Small intestine (tissue), 7 donors: Measurements from ENCODE around the gene CCNF. TPM values are rescaled to one million over a fixed set of nuclear protein-coding genes. Genes with fewer than 3 reads are reported as not detected.

ENCODE experiments used
- DNase-seq, 2 donors: peaks; one replicate each; pipeline versions ENCODE4 v3.0.0 to v3.0.0-alpha.2; 2013
- FAIRE-seq: peaks from 2 replicates; lab custom pipeline; 2012; peaks lifted over from hg19 to GRCh38; lab: Jason Lieb, UNC
- H3K27ac ChIP-seq, 3 donors: one replicate each; pipeline ENCODE4 v1.5.1; 2013; ENCODE audit warnings: low read length in 2 of 3, mild to moderate bottlenecking in 2 of 3, control low read depth in 1 of 3, inconsistent platforms in 1 of 3, low read depth in 1 of 3, moderate library complexity in 1 of 3
- H3K27me3 ChIP-seq, 3 donors: one replicate each; pipeline ENCODE4 v1.6.1; 2013; ENCODE audit warnings: low read length in 3 of 3, inconsistent platforms in 1 of 3; ENCODE audit not compliant: control insufficient read depth in 3 of 3, insufficient read depth in 3 of 3
- H3K36me3 ChIP-seq, 3 donors: one replicate each; pipeline ENCODE4 v1.6.1; 2013; ENCODE audit warnings: low read length in 3 of 3, inconsistent platforms in 1 of 3, low read depth in 1 of 3, mild to moderate bottlenecking in 1 of 3, moderate library complexity in 1 of 3; ENCODE audit not compliant: control insufficient read depth in 3 of 3, insufficient read depth in 2 of 3
- H3K4me1 ChIP-seq, 3 donors: one replicate each; pipeline ENCODE4 v1.6.1; 2013; ENCODE audit warnings: low read length in 2 of 3, inconsistent platforms in 1 of 3, low read depth in 1 of 3, mild to moderate bottlenecking in 1 of 3, moderate library complexity in 1 of 3; ENCODE audit not compliant: control insufficient read depth in 3 of 3, insufficient read depth in 2 of 3
- H3K4me3 ChIP-seq, 3 donors: one replicate each; pipeline ENCODE4 v1.5.1; 2013; ENCODE audit warnings: low read length in 3 of 3, control low read depth in 1 of 3, inconsistent platforms in 1 of 3, low read depth in 1 of 3, mild to moderate bottlenecking in 1 of 3, moderate library complexity in 1 of 3
- H3K9me3 ChIP-seq, 2 donors: one replicate each; pipeline ENCODE4 v1.6.1; 2013; ENCODE audit warnings: low read depth in 1 of 2, low read length in 1 of 2; ENCODE audit not compliant: control insufficient read depth in 2 of 2, insufficient read depth in 1 of 2
- WGBS, 3 donors: extraction: QIAGEN DNeasy Blood & Tissue Kit; methylation state at CpG; one replicate each; pipeline ENCODE4 v1.1.7; 2013; 5-methylcytosine and 5-hydroxymethylcytosine counted together
- polyA plus RNA-seq, 4 donors: library from polyadenylated mRNA; stranded (reverse) in 3 of 4; unstranded in 1 of 4; fragments of 200-250 nt in 3 of 4; fragments of 120-200 nt in 1 of 4; gene quantifications; one replicate each; pipeline versions ENCODE4 v1.2.1 to v1.2.3, GENCODE V29; 2013
- donor health status: healthy with polysubstance abuse.
- donor health status: control.
- donor health status: control.
- donor health status: Bipolar disorder and iron deficiency.
- donor health status: healthy.

The CCNF gene
- polyA plus RNA-seq, 4 donors: 0.89 to 12.4 (median 3.8) TPM

DNA sequence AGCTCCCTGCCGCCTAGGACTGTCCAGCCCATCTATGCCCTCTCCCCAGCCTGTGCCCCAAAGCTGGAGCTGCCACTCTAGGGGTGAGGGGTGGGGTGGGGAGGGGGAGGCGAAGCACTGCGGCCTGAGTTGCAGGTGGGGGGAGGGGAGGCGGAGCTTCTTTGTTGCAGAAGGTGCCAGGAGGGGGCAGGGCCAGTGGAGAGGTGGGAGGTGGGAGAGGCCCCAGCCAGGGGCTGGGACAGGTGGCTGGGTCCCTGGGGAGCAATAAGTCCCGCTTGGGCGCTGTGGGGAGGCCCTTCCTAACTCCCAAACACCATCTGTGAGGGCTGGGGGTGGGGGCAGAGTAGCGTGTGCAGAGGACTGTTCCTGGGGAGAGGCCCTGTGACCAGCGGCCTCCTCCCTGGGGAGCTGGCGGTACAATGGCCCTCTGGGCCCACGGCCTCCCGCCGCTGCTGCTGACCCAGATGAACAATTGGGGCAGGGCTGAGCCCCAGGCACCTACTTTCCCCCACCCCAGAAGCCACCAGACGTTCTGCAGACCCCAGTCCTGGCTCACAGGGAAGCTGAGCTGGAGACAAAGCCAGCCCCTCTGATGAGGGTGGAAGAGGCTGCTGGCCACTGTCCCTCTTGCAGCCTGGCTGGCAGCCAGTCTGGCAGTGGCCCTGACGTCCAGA, 39.6 kb downstream of the CCNF start:
- Histone ChIP-seq H3K9me3 (no peaks in the 10 kb centered on the region), H3K4me1 (peaks cover 0 to 27% (median 2%) of the 10 kb centered on the region in 3 donors), H3K4me3 (peak overlapping the region in 1 of 3 donors; percentile 38), H3K27me3 (peaks cover 16 to 52% (median 20%) of the 10 kb centered on the region in 3 donors), H3K27ac (peak overlapping the region in 1 of 3 donors; percentile 53), H3K36me3 (peaks cover 0 to 6% (median 0%) of the 10 kb centered on the region in 3 donors)
- DNase-seq (no peak), FAIRE-seq (no peak)
- 8 to 15% (median 11%) methylated on average over 11 to 14 of the region's 14 CpGs for WGBS, 3 donors

- Histone ChIP-seq H3K27ac (peak overlapping the region in 1 of 3 donors; percentile 13), H3K9me3 (no peaks in the 10 kb centered on the region), H3K27me3 (peaks cover 16 to 52% (median 20%) of the 10 kb centered on the region in 3 donors), H3K4me1 (peaks cover 0 to 30% (median 2%) of the 10 kb centered on the region in 3 donors), H3K4me3 (no peak overlapping the region), H3K36me3 (peaks cover 0 to 3% (median 0%) of the 10 kb centered on the region in 3 donors)
- DNase-seq (no peak), FAIRE-seq (no peak)
- WGBS, 3 donors: 44 to 53% (median 49%) methylated on average over 16 of the region's 16 CpGs
Observed at GRCh38 chr16:2469399-2470233, 40.4 kb downstream of the CCNF start.

DNA sequence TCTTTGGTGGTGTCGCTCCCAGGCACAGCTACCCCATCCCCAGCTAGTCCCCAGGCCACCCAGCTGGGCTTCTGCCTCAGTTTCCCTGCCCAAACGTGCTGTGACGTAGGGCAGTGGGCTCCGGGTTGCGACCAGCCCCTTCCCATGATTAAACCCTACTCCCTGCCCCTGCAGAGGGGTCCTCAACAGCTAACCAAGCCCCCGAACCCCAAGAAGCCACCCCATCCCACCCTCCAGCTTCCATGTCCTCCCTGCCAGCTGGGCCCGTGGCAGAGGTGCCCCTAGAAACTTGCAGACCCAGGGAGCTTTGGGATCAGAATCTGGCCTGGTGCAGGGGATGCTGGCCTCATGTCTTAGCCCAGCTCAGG, 41.0 kb downstream of the CCNF start:
- peaks cover 16 to 52% (median 20%) of the 10 kb centered on the region in 3 donors for H3K27me3 ChIP-seq
- no peak overlapping the region for H3K4me3 ChIP-seq
- DNase-seq (no peak), FAIRE-seq (no peak)
- H3K27ac ChIP-seq: peak overlapping the region in 1 of 3 donors; percentile 60
- WGBS, 3 donors: 80 to 86% (median 84%) methylated on average over 7 of the region's 7 CpGs
- H3K9me3 ChIP-seq: no peaks in the 10 kb centered on the region
- H3K36me3 ChIP-seq: peaks cover 0 to 3% (median 0%) of the 10 kb centered on the region in 3 donors
- H3K4me1 ChIP-seq: peaks cover 0 to 30% (median 2%) of the 10 kb centered on the region in 3 donors

DNA sequence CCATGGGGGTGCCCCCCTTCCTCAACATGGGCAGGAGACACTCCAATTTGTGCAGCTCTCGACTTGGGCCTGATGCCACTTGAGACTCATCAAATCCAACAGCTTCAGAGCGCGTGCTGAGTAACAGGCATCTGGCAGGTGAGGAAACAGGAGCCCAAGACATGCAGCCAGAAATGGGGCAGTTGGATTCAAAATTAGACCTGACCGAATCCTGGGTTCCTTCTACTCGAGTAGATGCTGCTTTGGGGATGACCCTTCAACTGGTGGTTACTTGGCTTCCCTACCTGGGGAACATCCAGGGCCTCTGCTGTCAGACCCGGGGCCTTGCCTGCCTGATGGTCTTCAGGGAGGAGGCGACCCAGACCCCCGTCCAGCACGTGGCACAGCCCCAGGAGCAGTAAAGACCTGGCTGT, 41.4 kb downstream of the CCNF start:
- Histone ChIP-seq H3K36me3 (peaks cover 0 to 3% (median 0%) of the 10 kb centered on the region in 3 donors), H3K27ac (peak overlapping the region in 1 of 3 donors; percentile 60), H3K27me3 (peaks cover 16 to 52% (median 20%) of the 10 kb centered on the region in 3 donors), H3K9me3 (no peaks in the 10 kb centered on the region), H3K4me3 (no peak overlapping the region), H3K4me1 (peaks cover 0 to 30% (median 2%) of the 10 kb centered on the region in 3 donors)
- no peak for FAIRE-seq
- WGBS, 3 donors: 25 to 34% (median 27%) methylated on average over 8 to 9 of the region's 9 CpGs
- DNase-seq: no peak

DNA sequence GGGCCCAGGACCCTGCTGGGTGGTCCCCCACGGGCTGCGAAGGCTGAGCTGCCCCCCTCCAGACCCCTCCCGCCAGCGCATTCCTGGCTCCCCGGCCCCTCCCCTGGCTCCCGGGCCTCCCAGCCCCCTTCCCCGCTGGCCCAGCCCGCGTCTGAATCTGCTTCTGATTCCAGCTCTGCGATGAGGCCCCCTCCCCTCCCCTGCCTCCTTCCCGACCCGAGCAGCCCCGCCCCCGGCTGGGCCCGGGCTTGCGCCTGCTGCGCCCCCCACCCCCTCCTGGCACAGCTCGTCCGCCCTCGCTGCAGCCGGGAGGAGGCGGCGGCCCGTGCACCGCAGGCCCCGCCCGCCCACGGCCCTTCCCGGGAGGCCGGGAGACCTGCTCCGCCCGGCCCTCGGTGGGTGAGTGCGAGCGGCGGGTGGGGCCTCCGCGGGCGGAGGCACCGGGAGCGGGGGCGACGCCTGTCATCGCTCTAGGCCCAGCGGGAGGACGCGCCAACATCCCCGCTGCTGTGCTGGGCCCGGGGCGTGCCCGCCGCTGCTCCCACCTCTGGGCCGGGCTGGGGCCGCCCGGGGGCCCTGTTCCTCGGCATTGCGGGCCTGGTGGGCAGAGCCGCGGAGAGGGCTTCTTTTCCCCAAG, 41.9 kb downstream of the CCNF start, which contains the start of gene NTN3:
TSS of gene NTN3 (plus strand) at position 282 of the 637 bp plus-strand sequence. CDS start 405 bp downstream, outside the sequence.
- H3K27ac ChIP-seq: peak within 1 kb of the TSS in 1 of 3 donors; percentile 60
- WGBS, 3 donors: 1 to 2% (median 1%) methylated on average over 13 to 59 of the region's 59 CpGs
- H3K36me3 ChIP-seq: no peaks in the 10 kb centered on the region
- no peaks in the 10 kb centered on the region for H3K9me3 ChIP-seq
- H3K27me3 ChIP-seq: peaks cover 16 to 52% (median 20%) of the 10 kb centered on the region in 3 donors
- FAIRE-seq: no peak
- H3K4me3 ChIP-seq: peak within 1 kb of the TSS in 1 of 3 donors; percentile 18
- peaks cover 0 to 36% (median 2%) of the 10 kb centered on the region in 3 donors for H3K4me1 ChIP-seq
- peak in 1 of 2 donors; percentile 51 for DNase-seq

- H3K27me3 ChIP-seq: peaks cover 16 to 52% (median 20%) of the 10 kb centered on the region in 3 donors
- H3K36me3 ChIP-seq: no peaks in the 10 kb centered on the region
- H3K4me3 ChIP-seq: peak overlapping the region in 1 of 3 donors; percentile 18
- 34 to 44% (median 36%) methylated on average over 45 to 61 of the region's 61 CpGs for WGBS, 3 donors
- DNase-seq: no peak
- H3K27ac ChIP-seq: no peak overlapping the region
- H3K9me3 ChIP-seq: no peaks in the 10 kb centered on the region
- no peak for FAIRE-seq
- peaks cover 0 to 36% (median 2%) of the 10 kb centered on the region in 3 donors for H3K4me1 ChIP-seq
Observed at GRCh38 chr16:2471653-2472487, 42.6 kb downstream of the CCNF start.

GRCh38 chr16:2472488-2472864, 43.2 kb downstream of the CCNF start:
- no peaks in the 10 kb centered on the region for H3K36me3 ChIP-seq
- H3K27ac ChIP-seq: no peak overlapping the region
- peaks cover 0 to 33% (median 2%) of the 10 kb centered on the region in 3 donors for H3K4me1 ChIP-seq
- no peak overlapping the region for H3K4me3 ChIP-seq
- peaks cover 16 to 47% (median 20%) of the 10 kb centered on the region in 3 donors for H3K27me3 ChIP-seq
- no peaks in the 10 kb centered on the region for H3K9me3 ChIP-seq
- FAIRE-seq (no peak), DNase-seq (no peak)
- WGBS, 3 donors: 93 to 94% (median 93%) methylated on average over 20 to 27 of the region's 27 CpGs
